EL (cell line): ENCODE data around the gene GGTA1.
"Not testable (repeated sequence)": the region's sequence is repeated elsewhere in the genome, so short reads cannot be mapped to it uniquely, and the experiment has no call there.

Source experiments
- DNase-seq: peaks from one replicate; pipeline ENCODE4 v3.0.0-alpha.2; 2016

GGTA1 gene

GRCh38 chr9:121498487-121499176 lies 1.0 kb downstream of the GGTA1 start:
- peak; percentile 62 for DNase-seq

- peak; percentile 74 for DNase-seq
Measured at GRCh38 chr9:121498150-121498486, 1.5 kb downstream of the GGTA1 start.

- DNase-seq = no peak
Measured at GRCh38 chr9:121495976-121496375, 3.7 kb downstream of the GGTA1 start.

GRCh38 chr9:121494192-121494591 lies 5.5 kb downstream of the GGTA1 start:
- DNase-seq = no peak

- DNase-seq = no peak
Measured at GRCh38 chr9:121491111-121491510, 8.5 kb downstream of the GGTA1 start.

GRCh38 chr9:121489344-121489743 lies 10.3 kb downstream of the GGTA1 start:
- DNase-seq = no peak

GRCh38 chr9:121486043-121486442 lies 13.6 kb downstream of the GGTA1 start:
- DNase-seq = no peak

GRCh38 chr9:121485623-121486022 lies 14.0 kb downstream of the GGTA1 start:
- no peak for DNase-seq

GRCh38 chr9:121484651-121485446 lies 14.8 kb downstream of the GGTA1 start:
- DNase-seq = no peak

GRCh38 chr9:121483473-121484031 lies 16.1 kb downstream of the GGTA1 start:
- no peak for DNase-seq

GRCh38 chr9:121483049-121483448 lies 16.6 kb downstream of the GGTA1 start:
- peak; percentile 26 for DNase-seq

- DNase-seq = no peak
Measured at GRCh38 chr9:121478816-121479676, 20.6 kb downstream of the GGTA1 start.

- DNase-seq = no peak
Measured at GRCh38 chr9:121476156-121476555, 23.5 kb downstream of the GGTA1 start.

- DNase-seq = no peak
Measured at GRCh38 chr9:121474231-121474947, 25.3 kb downstream of the GGTA1 start.

- no peak for DNase-seq
Measured at GRCh38 chr9:121473229-121473628, 26.4 kb downstream of the GGTA1 start.

- DNase-seq = no peak
Measured at GRCh38 chr9:121472446-121472845, 27.2 kb downstream of the GGTA1 start.

GRCh38 chr9:121466142-121466541 lies 33.5 kb downstream of the GGTA1 start:
- no peak for DNase-seq

GRCh38 chr9:121464968-121465367 lies 34.7 kb downstream of the GGTA1 start:
- no peak for DNase-seq

- DNase-seq = peak; percentile 9
Measured at GRCh38 chr9:121463026-121463807, 36.4 kb downstream of the GGTA1 start.

- no peak for DNase-seq
Measured at GRCh38 chr9:121459513-121459912, 40.1 kb downstream of the GGTA1 start.

GRCh38 chr9:121458449-121458848 lies 41.2 kb downstream of the GGTA1 start:
- not testable (repeated sequence) for DNase-seq
